Measurements from ENCODE around the gene GRM7.

- TF ChIP-seq CTCF (IDR thresholded peaks at IDR 0.05) = no peak
- TF ChIP-seq POLR2A (IDR thresholded peaks at IDR 0.05) = no peak
Observed at GRCh38 chr3:6867269-6867668, 6.4 kb downstream of the GRM7 start.

Data from adrenal gland (tissue), 5 donors.